NAMALWA (cell line): ENCODE results near the gene FBXO36.

Source experiments
- DNase-seq: peaks from one replicate; pipeline ENCODE4 v3.0.0-alpha.2; 2015; ENCODE audit warnings: low spot score

The FBXO36 gene

DNA sequence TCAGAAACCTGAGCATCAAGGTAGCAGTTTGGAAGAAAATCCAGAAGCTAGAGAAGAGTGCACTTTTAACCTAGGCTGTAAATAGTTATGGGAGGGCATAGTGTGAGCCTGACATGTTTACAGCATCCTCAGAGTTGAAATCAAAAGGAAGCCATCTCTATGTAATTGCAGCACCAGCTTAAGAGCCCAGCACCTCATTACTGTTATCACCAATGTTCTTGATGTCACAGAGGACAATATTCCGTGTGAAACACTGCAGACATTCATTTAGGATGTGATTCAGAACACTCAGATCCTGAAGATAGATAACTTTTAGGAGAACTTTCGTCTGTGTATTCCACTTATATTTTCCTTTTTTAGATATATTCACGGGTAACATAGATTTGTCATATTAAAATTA is 48.1 kb downstream of the FBXO36 start:
- no peak for DNase-seq

DNA sequence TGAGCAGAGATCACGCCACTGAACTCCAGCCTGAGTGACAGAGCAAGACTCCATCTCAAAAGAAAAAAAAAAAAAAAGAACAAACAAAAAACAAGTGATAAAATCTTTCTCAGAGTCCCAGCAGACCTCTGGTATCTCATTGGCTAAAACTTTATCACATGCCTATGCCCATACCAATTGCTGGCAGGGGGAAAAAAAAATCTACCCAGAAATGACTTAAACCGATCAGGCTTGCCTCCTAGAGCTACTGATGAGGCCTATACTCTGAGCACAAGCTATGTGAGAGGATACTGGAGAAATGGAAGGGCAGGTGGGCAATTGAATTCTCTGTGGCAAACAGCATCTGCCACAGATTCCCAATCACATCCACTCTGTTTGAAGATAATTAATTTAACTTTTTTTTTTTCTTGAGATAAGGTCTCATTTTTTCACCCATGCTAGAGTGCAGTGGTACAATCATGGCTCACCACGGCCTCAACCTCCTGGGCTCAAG is 49.0 kb downstream of the FBXO36 start:
- no peak for DNase-seq

- DNase-seq: no peak
Measured at GRCh38 chr2:229974266-229974665, 52.0 kb downstream of the FBXO36 start.

GRCh38 chr2:229980431-229981184 is 58.3 kb downstream of the FBXO36 start:
- no peak for DNase-seq

DNA sequence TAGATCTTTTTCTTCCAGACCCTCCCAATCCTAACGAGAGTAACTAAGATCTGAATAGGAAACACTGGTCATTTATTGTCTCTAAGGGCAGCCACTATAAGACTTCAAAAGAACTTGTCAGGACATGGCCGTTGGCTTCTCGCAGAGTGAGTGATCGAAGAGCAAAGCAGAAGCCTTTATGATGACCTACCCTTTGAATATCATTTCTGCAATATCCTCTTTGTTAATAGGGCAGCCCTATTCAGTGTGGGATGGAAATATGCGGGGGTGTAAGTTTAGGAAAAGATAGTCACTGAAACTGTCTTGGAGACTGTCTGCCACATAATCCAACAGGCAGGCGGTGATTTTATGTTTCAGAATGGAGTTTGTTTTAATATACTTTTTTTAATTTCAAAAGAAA is 70.9 kb downstream of the FBXO36 start:
- DNase-seq: no peak

- no peak for DNase-seq
Measured at GRCh38 chr2:229996320-229996719, 74.0 kb downstream of the FBXO36 start.

DNA sequence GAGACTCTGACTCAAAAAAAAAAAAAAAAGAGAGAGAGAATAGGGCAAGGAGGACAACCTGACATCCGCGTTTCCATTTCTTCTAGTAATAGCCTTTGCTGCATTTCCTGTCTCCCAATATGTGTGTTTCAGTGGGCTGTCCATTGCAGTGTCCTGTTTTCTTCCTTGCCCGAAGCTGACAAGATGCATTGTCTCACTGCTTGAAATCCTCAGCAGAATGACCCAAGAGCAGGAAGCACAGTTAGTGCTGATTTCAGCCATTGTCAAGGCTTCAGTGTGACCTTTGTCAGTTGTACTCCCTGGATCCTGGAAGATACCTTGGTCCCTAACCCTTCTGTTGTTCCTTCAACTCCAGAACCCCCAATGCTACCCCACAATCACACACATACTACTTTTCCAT is 75.3 kb downstream of the FBXO36 start:
- DNase-seq: no peak

DNA sequence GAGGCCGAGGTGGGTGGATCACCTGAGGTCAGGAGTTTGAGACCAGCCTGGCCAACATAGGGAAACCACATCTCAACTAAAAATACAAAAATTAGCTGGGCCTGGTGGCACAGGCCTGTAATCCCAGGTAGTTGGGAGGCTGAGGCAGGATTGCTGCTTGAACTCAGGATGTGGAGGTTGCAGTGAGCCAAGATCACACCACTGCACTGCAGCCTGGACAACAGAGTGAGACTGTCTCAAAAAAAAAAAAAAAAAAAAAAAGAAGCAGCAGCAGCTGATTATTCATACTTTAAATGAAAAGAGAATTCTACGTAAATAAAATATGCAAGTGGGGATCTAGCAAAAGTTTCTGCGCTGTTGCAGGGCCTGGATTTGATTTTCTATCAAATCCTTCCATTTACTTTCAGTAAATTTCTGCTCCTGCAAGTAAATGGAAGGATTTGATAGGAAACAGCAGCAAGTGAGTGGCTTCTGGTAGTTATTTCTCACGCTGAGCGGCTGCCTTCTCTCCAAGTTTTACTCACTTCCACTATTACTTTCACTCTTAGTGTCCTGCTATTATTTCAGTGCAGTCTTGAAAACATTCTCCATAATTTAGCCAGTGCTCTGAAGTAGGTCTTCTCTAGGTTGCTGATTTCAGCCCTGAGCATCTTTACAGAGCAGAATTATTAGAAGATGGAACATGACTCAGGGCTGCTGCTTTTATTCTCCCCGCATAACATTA is 78.0 kb downstream of the FBXO36 start:
- DNase-seq: peak; percentile 15

DNA sequence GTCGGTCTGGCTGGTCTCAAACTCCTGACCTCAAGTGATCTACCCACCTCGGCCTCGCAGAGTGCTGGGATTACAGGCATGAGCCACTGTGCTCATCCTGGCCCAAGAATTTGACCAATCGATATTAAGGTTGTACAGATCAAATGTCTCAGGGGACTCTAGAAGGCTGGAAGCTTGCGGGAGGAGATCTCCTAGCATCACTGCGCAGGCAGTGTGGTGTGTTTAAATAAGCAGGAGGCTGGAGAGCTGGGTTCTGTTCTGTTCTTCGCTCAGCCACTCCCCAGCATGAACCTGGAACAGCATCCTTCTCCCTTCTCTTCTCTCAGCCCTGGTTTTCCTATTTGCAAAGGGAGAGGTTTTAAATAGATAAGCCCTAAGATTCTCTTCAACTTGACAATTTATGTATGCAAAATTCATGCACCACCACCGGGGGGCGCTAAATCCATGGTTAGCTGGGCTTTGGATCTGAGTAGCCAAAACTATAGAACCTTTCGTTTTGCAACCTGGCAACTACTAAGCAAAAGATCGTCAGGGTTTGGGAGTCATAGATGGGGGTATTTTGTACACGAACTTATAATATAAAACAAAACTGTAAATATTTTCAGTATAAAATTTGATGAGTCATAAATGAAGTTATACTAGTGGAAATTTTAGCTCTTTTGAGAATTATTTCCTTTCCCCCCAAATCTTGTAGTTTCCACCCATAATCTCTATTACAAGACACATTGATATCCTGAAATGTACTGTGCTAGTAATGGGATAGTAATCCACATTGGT is 85.8 kb downstream of the FBXO36 start:
- peak; percentile 84 for DNase-seq

DNA sequence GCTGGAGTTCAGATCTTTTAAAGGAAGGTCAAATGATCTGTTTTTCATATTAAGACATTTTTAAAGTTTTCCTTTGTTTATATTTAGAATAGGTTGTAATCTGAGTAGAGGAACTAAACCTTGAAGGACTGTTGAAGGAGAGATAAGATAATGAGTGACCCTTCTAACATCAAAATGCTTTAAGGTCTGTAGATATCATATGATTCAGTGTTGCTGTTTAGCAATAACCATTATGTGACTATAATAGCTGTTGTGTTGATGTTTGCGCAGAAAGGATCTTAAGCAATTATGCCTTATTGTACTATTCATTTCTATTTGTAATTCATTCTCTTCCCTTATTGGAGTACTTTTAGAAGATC is 86.4 kb downstream of the FBXO36 start:
- no peak for DNase-seq

DNA sequence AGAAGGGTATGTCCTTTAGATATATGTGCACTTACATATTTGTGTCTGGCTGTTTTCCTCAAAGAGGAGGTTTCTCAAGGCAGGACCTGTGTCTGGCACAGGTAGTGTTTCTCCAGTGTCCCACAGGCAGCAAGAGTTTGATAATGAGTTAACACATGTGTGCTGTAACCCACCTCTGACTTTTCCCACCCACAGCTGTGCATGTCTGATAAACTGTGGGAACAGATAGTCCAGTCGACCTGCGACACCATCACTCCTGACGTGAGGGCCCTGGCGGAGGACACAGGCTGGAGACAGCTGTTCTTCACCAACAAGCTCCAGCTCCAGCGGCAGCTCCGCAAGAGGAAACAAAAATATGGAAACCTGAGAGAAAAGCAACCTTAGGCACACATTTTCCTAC is 88.2 kb downstream of the FBXO36 start:
- no peak for DNase-seq

DNA sequence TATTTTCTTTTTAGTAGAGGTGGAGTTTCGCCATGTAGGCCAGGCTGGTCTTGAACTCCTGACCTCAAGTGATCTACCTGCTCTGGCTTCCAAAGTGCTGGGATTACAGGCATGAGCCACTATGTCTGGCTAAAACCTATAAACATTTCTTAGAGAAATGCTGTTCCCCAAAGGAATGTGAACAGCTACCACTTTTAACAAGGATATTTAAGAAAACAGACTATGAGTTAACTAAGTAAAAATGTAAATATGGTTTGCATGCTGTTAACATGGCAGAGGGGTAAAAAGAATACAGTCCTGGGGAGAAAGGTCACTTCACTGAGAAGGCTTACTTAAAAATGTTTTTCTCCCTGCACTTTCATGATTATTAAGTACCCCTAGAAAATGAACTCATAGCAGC is 89.3 kb downstream of the FBXO36 start:
- no peak for DNase-seq

DNA sequence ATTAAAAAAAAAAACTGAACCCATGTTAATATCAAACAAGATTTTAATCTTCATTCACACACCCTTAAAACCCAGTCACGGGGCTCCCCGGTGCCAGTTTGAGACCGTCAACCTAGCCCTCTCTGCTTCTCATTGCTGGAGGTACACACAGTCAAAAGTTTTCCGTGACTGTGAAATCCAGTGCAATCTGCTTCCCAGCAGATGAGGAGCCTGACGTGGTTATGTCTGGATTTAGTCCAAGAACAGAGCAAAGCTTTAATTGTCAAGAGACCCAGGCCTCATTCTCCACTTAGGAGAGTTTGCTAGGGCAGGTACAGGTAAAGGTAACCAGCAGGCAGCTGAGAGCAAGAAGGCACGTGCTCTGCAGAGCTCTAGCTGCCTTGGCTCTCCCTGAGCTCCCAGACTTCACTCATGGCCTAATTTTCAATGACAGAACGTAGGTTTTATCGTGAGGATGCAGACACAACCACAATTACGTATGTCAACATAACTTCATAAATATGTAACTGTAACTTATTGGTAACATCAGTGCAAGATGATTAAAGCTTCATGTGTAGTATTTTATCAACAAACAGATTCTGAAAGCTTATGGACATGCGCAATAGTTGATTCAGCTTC is 90.1 kb downstream of the FBXO36 start:
- no peak for DNase-seq

DNA sequence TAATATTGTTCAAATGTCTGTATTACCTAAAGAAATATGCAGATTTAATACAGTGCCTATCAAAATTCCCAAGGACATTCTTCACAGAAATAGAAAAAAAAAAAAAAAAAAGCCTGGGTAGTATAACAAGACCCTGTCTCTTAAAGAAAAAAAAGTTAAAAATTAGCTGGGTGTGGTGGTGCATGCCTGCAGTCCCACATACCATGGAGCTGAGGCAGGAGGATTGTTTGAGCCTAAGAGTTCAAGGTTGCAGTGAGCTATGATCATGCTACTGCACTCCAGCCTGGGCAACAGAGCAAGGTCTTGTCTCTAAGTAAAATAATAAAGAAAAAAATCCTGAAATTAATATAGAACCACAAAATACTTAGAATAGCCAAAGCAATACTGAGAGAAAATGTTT is 94.5 kb downstream of the FBXO36 start:
- no peak for DNase-seq

DNA sequence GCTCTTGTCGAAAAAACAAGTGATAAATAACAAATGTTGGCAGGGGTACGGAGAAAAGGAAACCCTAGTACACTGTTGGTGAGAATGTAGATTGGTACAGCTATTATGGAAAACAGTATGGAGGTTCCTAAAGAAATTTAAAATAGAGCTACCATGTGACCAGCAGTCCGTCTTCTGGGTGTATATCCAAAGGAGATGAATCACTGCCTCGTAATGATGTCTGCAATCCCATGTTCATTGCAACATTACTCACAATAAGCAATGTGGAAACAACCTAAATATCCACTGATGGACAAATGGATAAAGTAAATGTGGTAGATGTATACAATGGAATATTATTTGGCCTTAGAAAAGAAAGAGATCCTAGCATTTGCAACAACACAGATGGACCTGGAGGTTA is 95.8 kb downstream of the FBXO36 start:
- DNase-seq: no peak

GRCh38 chr2:230019742-230020141 is 97.4 kb downstream of the FBXO36 start:
- no peak for DNase-seq

GRCh38 chr2:230023313-230023712 is 101.0 kb downstream of the FBXO36 start:
- no peak for DNase-seq

DNA sequence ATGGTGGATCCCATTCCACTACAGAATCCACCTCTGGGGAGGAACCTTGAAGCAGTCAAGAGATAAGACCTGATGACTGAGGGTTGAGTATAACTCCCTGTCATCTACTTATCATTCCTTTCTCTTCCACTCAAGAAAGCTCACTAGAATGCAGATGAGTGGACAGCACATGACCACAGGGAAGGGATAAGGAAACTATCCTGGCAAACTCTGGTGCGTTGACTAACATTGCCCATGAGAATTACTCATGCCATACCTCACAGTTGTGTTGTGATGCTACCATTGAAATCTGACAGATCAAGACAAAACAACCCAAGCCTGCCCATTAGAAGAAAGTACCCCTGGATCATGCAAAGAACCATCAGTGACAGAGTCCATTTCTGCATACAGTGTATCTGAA is 119.9 kb downstream of the FBXO36 start:
- no peak for DNase-seq

- DNase-seq: no peak
Measured at GRCh38 chr2:230043025-230043424, 120.7 kb downstream of the FBXO36 start.

DNA sequence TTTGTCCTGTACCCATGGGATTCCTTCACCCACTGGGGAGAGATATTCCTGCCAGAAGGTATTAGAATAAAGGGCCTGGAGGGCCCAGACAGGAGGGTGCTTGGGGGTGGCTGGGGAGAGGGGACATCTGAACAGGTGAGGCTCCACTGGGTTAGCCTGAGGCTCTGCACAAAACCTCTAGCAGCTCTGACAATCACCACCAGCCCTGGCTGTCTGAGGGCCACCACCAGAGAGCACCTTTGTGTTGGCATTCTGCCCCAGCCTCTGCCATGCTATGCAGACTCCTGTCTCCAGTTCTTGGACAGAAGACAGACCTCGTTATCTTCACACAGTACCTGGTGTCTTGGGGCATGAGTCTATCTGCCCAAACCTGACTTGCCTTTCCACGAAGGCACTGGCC is 121.2 kb downstream of the FBXO36 start:
- DNase-seq: no peak

- no peak for DNase-seq
Measured at GRCh38 chr2:230046491-230046890, 124.2 kb downstream of the FBXO36 start.

DNA sequence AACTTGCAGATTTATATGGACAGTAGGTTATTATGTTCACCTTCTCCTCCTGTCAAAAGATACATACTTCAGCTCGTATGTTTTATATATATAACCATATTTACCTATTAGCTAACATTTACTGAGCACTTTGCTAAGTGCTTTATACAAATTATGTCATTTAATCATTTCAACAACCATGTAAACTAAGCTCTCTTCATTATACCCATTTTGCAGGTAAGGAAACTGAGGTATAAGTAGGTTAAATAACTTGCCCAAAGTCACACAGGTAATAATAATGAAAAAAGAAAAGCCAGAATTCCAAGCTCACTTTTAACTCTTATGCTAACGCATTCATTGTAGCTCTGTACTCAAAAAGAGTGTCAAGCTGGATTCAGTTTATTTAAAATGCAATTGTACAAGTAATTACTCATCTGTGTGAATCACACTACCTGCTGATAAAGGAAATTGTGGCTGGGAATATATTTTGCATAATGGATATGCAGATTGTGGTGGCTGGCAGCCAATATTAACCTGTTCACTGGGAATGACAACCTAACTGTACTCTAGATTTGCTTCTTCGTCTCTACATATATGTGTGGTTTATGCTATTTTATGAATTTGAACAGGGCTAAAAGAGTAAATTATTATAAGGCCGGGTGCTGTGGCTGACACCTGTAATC is 125.8 kb downstream of the FBXO36 start:
- DNase-seq: no peak
